Keratinocyte (primary cell): Measurements from ENCODE around the gene OPALIN.

Experiments used
- CTCF ChIP-seq, 3 experiments: IDR thresholded peaks in 1 of 3; conservative IDR thresholded peaks in 1 of 3; optimal IDR thresholded peaks in 1 of 3; 2 replicates in 2 of 3; 3 replicates in 1 of 3; pipeline versions ENCODE3 to v1.5.1; 2011; ENCODE audit warnings: low read length in 3 of 3, mild to moderate bottlenecking in 3 of 3, moderate library complexity in 2 of 3, control low read depth in 1 of 3, inconsistent platforms in 1 of 3; ENCODE audit not compliant: insufficient read depth in 2 of 3; ENCODE audit errors: extremely low read depth in 1 of 3
- EZH2 ChIP-seq: IDR thresholded peaks from one replicate; pipeline ENCODE4 v1.6.1; 2012; ENCODE audit warnings: inconsistent platforms, mild to moderate bottlenecking, low read length, moderate library complexity

DNA sequence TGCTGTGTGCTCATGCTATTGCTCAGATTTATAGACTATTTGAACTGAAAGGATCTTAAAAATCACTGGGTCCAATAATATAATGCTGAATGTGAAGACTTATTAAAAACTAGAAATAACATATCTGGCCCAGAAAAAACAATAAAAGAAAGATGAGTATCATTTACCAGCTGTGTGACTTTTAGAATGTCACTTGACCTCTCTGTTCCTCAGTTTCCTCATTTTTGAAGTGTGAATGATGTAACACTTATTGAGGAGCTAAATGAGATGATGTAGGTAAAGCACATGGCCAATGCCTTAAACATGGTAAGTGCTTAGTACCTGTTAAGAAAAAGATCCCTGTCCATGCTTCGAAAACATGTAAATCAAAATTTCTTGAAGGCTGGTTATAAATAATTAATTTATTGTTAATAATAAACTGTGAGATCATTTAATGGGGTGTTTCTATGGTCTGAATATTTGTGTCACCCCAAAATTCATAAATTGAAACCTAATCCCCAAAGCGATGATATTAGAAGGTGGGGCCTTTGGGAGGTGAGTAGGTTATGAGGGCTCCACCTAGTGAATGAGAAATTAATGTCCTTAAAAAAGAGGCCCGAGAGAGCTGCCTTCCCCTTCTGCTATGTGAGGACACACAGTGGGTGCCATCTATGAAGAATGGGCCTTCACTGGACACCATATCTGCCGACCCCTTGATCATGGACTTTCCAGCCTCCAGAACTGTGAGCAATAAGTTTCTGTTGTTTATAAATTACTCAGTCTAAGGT, 41.6 kb downstream of the OPALIN start:
- TF ChIP-seq CTCF (optimal IDR thresholded peaks at IDR 0.05 in 1 of 3, IDR thresholded peaks at IDR 0.05 in 1 of 3, conservative IDR thresholded peaks at IDR 0.05 in 1 of 3; ENCODE audit: extremely low read depth in 1 of 3, insufficient read depth in 2 of 3, low read length in 3 of 3): no peak
- TF ChIP-seq EZH2: no peak
